Measurements from ENCODE around the gene CEP192. TPM values are rescaled to one million over a fixed set of nuclear protein-coding genes. Genes with fewer than 3 reads are reported as not detected.

The CEP192 gene
- total RNA-seq, 1 donor from 2014 or later = 20.1 TPM

DNA sequence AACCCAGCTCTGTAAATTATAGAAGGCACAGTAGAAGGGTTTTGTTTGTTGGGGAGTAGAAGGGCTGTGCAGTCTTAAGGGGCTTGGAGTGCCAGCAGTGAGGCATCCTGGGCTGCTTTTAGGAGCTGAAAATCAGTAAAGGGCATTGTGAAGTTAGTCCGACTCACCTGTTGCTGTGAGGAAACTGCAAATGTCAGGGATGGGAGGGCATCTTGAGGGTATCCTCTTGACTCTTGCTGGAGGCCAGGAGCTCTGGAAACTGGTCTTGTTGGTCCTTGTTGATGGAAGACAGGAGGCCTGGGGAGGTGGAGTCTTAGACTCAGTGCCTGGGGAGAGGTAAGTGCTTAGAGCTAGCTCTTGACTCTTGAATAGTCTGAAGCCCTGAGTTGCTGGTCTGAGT lies 14.1 kb downstream of the CEP192 start:
- Mint-ChIP-seq H3K4me3 (ENCODE audit: unreplicated experiment) (no peak overlapping the region), H3K27ac (ENCODE audit: unreplicated experiment) (no peak overlapping the region), H3K9me3 (ENCODE audit: unreplicated experiment) (no peaks in the 10 kb centered on the region), H3K27me3 (ENCODE audit: unreplicated experiment) (no peaks in the 10 kb centered on the region), H3K4me1 (ENCODE audit: low read depth, unreplicated experiment) (peaks cover 2% of the 10 kb centered on the region), H3K36me3 (ENCODE audit: unreplicated experiment) (no peaks in the 10 kb centered on the region)
- TF ChIP-seq, protein P1, sequence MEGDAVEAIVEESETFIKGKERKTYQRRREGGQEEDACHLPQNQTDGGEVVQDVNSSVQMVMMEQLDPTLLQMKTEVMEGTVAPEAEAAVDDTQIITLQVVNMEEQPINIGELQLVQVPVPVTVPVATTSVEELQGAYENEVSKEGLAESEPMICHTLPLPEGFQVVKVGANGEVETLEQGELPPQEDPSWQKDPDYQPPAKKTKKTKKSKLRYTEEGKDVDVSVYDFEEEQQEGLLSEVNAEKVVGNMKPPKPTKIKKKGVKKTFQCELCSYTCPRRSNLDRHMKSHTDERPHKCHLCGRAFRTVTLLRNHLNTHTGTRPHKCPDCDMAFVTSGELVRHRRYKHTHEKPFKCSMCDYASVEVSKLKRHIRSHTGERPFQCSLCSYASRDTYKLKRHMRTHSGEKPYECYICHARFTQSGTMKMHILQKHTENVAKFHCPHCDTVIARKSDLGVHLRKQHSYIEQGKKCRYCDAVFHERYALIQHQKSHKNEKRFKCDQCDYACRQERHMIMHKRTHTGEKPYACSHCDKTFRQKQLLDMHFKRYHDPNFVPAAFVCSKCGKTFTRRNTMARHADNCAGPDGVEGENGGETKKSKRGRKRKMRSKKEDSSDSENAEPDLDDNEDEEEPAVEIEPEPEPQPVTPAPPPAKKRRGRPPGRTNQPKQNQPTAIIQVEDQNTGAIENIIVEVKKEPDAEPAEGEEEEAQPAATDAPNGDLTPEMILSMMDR (IDR thresholded peaks at IDR 0.05; ENCODE audit: partially characterized antibody, unreplicated experiment) = no peak
- DNase-seq = no peak

DNA sequence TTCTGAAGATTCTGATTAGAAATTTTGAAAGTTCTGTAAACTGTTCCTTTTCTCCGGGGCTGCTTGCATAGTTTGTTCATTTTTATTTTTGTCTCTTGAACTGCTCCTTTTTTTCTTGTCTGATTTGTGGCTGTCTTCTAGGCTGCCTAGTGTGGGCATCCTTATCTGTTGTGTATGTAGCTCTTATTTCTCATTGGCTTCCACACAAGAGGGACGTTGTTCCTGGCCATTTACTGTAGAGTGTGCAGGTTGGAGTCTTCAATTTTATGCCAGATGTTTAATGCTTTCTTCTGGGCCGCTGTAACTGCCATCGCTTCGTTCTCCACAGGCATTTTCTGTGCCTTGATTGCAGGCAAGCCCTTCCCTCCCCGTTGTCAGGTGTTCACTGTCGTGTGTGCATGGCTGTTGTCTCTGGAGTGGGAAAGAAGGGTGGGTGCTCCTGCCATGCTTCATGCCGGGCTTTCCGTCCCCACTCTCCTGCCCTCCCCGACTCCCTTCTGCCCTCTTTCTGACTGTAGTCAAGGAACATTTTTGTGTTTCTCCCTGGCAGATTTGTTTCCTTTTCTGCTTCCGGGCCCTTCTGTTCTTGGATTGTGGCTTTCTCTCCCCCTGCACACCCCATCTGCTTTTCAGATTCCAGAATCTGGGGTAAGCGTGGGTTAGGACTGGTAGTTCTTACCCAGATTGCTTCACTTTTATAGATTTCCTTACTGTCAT lies 15.5 kb downstream of the CEP192 start:
- Mint-ChIP-seq H3K27me3 (ENCODE audit: unreplicated experiment) (no peaks in the 10 kb centered on the region), H3K4me3 (ENCODE audit: unreplicated experiment) (no peak overlapping the region), H3K36me3 (ENCODE audit: unreplicated experiment) (no peaks in the 10 kb centered on the region), H3K9me3 (ENCODE audit: unreplicated experiment) (no peaks in the 10 kb centered on the region), H3K27ac (ENCODE audit: unreplicated experiment) (no peak overlapping the region), H3K4me1 (ENCODE audit: low read depth, unreplicated experiment) (peaks cover 2% of the 10 kb centered on the region)
- TF ChIP-seq, protein P1 (IDR thresholded peaks at IDR 0.05; ENCODE audit: partially characterized antibody, unreplicated experiment) = no peak
- no peak for DNase-seq

DNA sequence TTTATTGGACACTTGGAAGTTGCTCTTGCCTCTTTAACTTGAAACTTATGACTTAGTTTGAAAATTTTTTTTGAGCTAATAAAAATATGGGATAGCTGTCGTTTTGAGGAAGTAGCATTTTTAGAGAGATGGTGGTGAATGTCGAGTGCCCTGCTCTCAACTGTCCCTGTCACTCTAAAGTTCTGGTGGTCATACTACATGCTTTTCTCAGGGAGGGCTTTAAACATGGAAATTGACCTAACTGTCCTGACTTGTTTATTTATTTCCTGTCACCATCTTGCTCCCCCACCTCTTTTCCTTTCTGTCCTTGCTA lies 16.0 kb downstream of the CEP192 start:
- H3K4me3 Mint-ChIP-seq (ENCODE audit: unreplicated experiment) = no peak overlapping the region
- no peaks in the 10 kb centered on the region for H3K36me3 Mint-ChIP-seq (ENCODE audit: unreplicated experiment)
- H3K4me1 Mint-ChIP-seq (ENCODE audit: low read depth, unreplicated experiment) = peaks cover 2% of the 10 kb centered on the region
- TF ChIP-seq, protein P1 (IDR thresholded peaks at IDR 0.05; ENCODE audit: partially characterized antibody, unreplicated experiment) = no peak
- DNase-seq = no peak
- no peaks in the 10 kb centered on the region for H3K9me3 Mint-ChIP-seq (ENCODE audit: unreplicated experiment)
- H3K27ac Mint-ChIP-seq (ENCODE audit: unreplicated experiment) = no peak overlapping the region
- H3K27me3 Mint-ChIP-seq (ENCODE audit: unreplicated experiment) = no peaks in the 10 kb centered on the region

DNA sequence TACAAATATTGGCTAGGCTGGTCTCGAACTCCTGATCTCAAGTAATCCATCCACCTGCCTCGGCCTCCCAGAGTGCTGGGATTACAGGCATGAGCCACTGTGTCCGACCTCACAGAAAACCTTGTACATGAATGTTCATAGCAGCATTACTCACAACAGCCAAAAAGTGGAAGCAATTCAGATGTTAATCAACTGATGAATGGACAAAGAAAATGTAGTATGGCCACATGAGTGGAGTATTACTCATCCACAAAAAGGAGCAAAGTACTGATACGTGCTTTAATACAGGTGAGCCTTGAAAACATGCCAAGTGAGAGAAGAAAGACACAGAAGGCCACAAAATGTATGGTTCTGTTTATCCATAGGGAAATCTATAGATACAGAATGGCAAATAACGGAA lies 20.6 kb downstream of the CEP192 start:
- H3K36me3 Mint-ChIP-seq (ENCODE audit: unreplicated experiment) = no peaks in the 10 kb centered on the region
- H3K27me3 Mint-ChIP-seq (ENCODE audit: unreplicated experiment) = peaks cover 2% of the 10 kb centered on the region
- no peak overlapping the region for H3K27ac Mint-ChIP-seq (ENCODE audit: unreplicated experiment)
- TF ChIP-seq, protein P1 (IDR thresholded peaks at IDR 0.05; ENCODE audit: partially characterized antibody, unreplicated experiment) = no peak
- no peak for DNase-seq
- H3K4me1 Mint-ChIP-seq (ENCODE audit: low read depth, unreplicated experiment) = peaks cover 2% of the 10 kb centered on the region
- no peaks in the 10 kb centered on the region for H3K9me3 Mint-ChIP-seq (ENCODE audit: unreplicated experiment)
- H3K4me3 Mint-ChIP-seq (ENCODE audit: unreplicated experiment) = no peak overlapping the region

DNA sequence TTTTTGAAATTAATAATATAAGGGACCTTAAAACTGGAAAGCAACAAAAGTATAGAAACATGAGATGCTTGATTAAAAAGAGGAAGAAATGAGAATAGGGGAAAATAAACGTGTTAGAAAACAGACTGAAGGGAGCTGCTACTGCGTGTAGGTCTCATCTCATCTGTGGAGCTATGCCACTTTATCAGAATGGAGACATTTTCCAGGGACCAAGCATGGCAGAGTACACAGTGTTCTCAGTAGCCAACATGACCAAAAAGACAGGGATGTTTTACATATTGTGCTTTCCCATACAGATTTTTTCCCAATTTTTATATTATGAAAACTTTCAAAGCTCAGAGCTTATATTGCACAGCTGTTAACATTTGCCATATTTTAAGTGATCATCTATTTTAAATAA lies 23.1 kb downstream of the CEP192 start:
- Mint-ChIP-seq H3K27ac (ENCODE audit: unreplicated experiment) (no peak overlapping the region), H3K4me3 (ENCODE audit: unreplicated experiment) (no peak overlapping the region), H3K36me3 (ENCODE audit: unreplicated experiment) (no peaks in the 10 kb centered on the region), H3K9me3 (ENCODE audit: unreplicated experiment) (no peaks in the 10 kb centered on the region), H3K4me1 (ENCODE audit: low read depth, unreplicated experiment) (no peaks in the 10 kb centered on the region), H3K27me3 (ENCODE audit: unreplicated experiment) (peaks cover 2% of the 10 kb centered on the region)
- DNase-seq = no peak
- TF ChIP-seq, protein P1 (IDR thresholded peaks at IDR 0.05; ENCODE audit: partially characterized antibody, unreplicated experiment) = no peak
